Measurements from ENCODE around the gene PPP1R3D. TPM values are rescaled to one million over a fixed set of nuclear protein-coding genes. Genes with fewer than 3 reads are reported as not detected.

PPP1R3D gene
- total and polyA plus RNA-seq, 2 of the 13 experiments (the other 11 are each of a cell fraction or from before 2014, with no cell fraction given) = 1.2 to 3.7 TPM

GRCh38 chr20:59933849-59934585 lies 6.1 kb downstream of the PPP1R3D start (continued):
- TF ChIP-seq ZHX2 (IDR thresholded peaks at IDR 0.05; ENCODE audit: low read depth) (no peak), ZHX2 (CRISPR knock-in tag; IDR thresholded peaks at IDR 0.05; ENCODE audit: borderline replicate concordance) (no peak), THAP9 (CRISPR knock-in tag; IDR thresholded peaks at IDR 0.05; ENCODE audit: borderline replicate concordance) (no peak), NPAS2 (CRISPR knock-in tag; IDR thresholded peaks at IDR 0.05; ENCODE audit: borderline replicate concordance) (no peak), CCAR2 (optimal IDR thresholded peaks at IDR 0.05; ENCODE audit: low read depth, low read length) (no peak), THYN1 (CRISPR knock-in tag; IDR thresholded peaks at IDR 0.05; ENCODE audit: borderline replicate concordance, low read depth) (no peak), ATF6 (CRISPR knock-in tag; conservative IDR thresholded peaks at IDR 0.05) (no peak), REPIN1 (CRISPR knock-in tag; IDR thresholded peaks at IDR 0.05; ENCODE audit: borderline replicate concordance, low read depth) (no peak), RNF219 (CRISPR knock-in tag; IDR thresholded peaks at IDR 0.05) (no peak), TGIF2 (CRISPR knock-in tag; IDR thresholded peaks at IDR 0.05) (no peak), ZNF12 (CRISPR knock-in tag; IDR thresholded peaks at IDR 0.05) (no peak), HINFP (CRISPR knock-in tag; IDR thresholded peaks at IDR 0.05; ENCODE audit: low read depth) (no peak), MIER3 (CRISPR knock-in tag; IDR thresholded peaks at IDR 0.05; ENCODE audit: borderline replicate concordance) (no peak)

All from HepG2 (cell line).